GM12892 (cell line): Measurements from ENCODE around the gene THADA.

Experiments used
- POLR2A ChIP-seq: IDR thresholded peaks from 2 replicates; pipeline ENCODE4 v1.6.1; 2011; ENCODE audit warnings: low read depth, low read length, control low read depth
- POLR2AphosphoS5 ChIP-seq: IDR thresholded peaks from 2 replicates; pipeline ENCODE4 v1.6.1; 2011; ENCODE audit warnings: low read depth, low read length, control low read depth
- TAF1 ChIP-seq: IDR thresholded peaks from 2 replicates; pipeline ENCODE4 v1.6.1; 2011; ENCODE audit warnings: low read depth, mild to moderate bottlenecking, control low read depth, low read length, borderline replicate concordance

- TF ChIP-seq POLR2AphosphoS5 (no peak; the same call in 1 of the 2 replicates), POLR2A (peak; percentile 13; the same call in 1 of the 2 replicates), TAF1 (no peak)
Measured at GRCh38 chr2:43221124-43221762, 374.6 kb downstream of the THADA start.
